Eye (tissue), 1 donor: ENCODE measurements around the gene LYL1.

Source experiments
- DNase-seq: peaks from one replicate; pipeline ENCODE4 v3.0.0-alpha.2; 2015

The LYL1 gene

DNA sequence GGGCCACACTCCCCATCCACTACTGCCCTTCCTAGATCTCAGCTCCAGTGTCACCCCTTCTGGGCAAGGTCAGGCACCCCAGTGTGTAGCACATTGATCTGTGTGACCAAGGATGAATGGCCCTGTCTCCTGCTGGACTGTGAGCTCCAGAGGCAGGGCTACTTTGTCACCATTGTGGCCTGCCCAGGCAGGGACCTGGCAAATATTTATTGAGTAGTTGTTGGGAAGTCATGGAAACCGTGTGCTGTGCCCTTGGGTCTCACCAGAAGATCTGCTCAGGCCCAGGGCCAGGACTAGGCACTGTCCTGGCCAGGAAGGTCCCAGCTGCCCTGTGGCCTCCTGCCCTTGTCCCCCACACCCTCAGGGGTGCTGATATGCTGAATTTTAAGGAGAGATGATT is 25.9 kb upstream of the LYL1 start:
- no peak for DNase-seq

DNA sequence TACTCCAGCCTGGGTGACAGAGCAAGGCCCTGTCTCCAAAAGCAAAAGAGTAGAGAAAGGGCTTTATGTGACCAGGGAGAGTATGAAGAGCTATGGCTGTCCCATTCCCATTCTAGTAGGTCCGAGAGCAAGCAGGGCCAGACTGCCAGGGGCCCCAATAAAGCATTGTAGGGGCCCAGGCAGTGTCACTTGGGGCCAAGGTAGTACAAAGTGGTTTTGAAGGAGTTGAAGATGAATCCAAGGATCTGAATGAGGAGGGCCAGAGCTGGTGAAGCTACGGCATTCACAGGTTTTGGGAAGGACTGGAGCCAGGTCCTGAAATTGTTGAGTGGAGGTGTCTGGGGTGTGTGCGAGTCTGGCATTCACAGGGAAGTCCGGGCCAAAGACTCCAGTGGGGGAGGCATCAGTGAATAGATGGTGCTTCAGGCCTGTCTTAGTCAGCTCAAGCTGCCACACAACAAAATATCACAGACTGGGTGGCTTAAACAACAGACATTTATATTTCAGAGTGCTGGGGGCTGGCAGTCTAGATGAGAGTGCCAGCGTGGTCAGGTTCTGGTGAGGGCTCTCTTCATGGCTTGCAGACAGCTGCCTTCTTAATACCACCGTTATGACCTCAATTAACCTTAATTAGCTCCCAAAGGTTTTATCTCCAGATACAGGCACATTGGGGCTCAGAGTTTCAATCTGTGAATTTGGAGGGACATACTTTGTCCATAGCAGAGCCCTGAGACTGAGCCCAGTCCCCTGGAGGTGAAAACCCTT is 25.3 kb upstream of the LYL1 start:
- no peak for DNase-seq

DNA sequence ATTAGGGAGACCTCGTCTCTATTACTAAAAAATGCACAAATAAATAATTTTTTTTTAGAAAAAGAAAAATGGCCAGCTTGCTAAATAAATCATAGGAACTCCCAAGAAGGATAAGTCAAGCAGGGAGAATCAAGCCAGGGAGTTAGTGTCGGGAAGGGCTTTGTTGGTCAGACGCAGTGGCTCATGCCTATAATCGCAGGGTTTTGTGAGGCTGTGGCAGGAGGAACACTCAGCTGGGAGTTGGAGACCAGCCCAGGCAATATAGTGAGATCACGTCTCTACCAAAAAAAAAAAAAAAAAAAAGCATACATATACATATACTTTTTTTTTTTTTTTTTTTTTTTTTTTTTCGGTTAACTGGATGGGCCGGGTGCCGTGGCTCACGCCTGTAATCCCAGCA is 24.4 kb upstream of the LYL1 start:
- no peak for DNase-seq

DNA sequence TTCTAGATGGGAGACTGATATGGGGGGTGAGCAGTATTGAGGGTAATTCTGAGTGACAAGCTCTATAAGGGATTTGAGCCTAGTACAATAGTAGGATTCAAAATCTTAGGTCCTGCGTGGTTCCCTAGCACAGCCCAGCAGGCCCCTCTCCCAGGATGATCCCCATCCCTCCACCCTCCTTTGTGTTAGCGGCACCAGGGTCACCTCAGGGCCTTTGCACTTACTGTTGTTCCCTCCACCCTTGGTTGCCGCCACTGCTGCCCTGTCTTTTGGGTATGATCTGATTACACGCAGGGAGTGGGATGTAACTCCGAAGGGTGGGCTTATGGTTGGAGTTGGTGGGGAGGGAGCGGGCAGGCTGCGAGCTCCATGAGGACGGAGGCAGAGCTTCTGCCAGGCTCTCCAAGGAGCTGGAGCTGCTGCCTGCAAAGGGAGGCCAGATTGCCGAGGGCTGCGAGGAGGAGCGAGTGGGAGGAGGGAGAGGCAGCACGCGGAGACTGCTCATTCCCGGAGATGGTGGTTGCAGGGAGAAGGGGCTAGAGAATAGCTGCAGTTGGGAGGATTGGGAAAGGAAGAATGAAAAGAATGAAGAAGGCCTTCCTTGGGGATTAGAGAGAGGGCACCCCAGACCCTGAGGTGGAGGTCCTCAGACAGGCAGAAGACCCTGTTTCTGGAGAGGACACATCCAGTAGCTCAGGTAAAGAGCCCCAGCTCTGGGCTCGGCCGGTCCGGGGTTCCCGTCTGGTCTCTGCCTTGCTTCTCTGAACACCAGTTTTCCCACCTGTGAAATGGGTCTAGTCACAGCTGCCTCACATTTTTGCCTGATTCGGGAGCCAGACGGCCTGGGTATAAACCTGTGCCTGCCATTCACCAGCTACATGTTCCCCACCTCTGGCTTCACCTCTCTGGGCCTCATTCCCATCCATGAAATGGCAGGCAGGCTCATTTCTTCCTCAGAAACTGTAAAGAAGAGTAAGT is 20.6 kb upstream of the LYL1 start:
- DNase-seq = no peak

DNA sequence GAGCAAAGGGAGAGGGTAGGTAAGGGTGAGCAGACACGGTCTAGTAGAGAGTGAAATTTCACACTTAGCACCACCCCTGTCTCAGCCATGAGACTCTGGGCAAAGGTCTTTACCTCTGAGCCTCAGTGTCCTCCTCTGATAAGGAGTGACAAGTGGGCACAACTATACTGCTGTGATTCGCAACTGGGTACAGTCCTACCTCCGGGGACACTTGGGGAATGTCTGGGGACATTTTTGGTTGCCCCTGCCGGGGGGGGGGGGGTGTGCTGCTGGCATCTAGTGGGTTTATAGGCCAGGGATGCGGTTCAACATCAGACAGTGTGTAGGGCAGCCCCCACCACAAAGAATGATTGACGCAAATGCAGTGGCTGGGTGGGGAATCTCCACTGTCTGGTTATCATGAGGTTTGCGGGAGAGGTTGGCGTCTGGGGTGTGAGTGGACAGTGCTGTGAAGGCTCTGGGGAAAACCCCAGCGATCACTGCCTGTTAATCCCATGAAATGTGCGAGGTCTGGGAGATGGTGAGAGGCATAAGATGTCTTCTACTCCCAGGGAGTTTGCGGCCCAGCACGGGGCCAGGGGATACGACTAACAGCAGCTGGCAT is 19.7 kb upstream of the LYL1 start:
- DNase-seq = no peak

DNA sequence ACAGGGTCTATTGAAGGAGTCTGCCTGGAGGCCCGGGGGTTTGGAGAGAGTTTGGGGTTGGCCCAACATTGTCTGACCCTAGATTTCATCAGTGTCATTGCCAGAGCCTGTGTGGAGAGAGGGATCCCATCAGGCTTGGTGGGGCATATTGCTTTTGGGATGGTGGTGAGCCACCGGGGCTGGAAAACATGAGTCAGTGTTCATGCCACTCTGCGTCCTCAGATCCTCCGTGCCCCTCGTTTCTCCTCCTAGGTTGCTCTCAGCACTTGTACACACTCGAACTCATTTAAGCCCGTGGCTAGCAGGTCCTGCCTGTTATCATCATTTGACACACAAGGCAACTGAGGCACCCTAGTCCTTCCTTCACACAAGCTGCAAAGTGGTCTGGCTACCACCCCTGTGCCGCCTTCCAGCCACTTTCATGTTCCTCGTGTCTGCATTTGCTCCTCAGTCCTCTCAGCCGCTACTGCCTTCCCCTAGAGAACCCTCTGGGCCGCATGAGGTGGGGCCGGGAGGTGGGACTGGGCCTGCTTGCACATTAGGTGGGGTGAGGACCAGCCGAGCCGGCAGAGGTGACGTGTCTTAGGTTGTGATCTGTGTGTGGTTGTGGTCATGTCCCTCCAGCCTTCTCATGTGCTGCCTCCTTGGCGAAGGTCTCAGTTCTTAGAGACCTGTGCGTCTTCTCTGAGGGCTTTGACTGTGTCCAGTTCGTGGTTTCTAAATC is 19.1 kb upstream of the LYL1 start:
- no peak for DNase-seq

DNA sequence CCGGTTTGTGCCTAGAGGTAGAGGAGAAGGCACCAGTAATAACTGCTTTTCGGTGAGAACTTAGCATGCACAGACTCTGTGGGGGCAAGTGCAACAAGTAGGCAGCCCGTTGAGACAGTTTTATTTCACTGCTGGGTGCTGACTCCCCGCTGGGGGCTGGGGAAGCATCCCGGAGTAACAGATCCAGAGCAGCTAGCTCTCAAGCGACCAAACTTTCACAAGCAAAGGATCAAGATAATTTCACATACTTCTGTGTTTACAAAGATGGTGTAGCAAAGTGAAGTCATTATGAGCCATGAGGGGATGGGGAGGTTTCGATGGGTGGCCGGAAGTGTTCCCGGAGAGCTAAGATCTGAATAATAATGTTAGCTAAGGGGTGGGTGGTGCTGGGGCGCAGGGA is 18.2 kb upstream of the LYL1 start:
- no peak for DNase-seq

DNA sequence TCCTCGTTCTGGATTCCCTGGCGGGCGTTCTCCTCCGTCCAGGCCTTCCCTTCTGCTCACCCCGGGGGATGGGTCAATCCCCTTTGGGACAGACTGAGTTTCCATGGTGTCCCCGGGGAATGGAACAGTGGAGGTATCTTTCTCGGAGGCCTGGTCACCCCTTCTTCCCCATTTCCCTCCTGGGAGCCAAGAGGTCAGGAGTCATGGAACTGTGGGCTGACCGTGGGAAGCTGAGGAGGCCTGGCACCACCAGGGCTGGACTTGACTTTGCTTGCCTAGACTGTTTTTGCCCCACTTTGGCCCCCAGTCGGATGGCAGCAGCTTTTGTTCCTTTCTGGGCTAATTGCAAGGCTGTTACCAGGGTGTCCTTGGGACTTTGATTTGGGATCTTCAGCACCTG is 17.4 kb upstream of the LYL1 start:
- DNase-seq = no peak

DNA sequence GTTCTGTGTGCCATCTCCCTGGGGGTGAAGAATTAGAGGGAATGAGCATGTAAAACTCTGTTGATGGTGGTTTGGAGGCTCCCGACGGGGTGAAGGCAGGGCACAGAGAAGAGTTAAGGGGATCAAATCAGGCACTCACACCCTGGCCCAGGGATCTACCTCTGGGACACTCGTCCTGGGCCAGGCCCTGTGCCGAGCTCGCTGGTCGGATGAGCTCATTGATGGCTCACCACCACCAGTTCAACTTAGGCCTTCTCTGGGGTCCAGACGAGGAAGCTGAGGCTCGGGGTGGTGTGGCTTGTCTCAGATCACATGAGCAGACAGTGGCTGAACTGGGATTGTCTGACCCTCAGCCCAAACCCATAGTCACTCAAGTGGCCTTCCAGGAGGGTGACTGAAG is 17.0 kb upstream of the LYL1 start:
- DNase-seq = no peak

DNA sequence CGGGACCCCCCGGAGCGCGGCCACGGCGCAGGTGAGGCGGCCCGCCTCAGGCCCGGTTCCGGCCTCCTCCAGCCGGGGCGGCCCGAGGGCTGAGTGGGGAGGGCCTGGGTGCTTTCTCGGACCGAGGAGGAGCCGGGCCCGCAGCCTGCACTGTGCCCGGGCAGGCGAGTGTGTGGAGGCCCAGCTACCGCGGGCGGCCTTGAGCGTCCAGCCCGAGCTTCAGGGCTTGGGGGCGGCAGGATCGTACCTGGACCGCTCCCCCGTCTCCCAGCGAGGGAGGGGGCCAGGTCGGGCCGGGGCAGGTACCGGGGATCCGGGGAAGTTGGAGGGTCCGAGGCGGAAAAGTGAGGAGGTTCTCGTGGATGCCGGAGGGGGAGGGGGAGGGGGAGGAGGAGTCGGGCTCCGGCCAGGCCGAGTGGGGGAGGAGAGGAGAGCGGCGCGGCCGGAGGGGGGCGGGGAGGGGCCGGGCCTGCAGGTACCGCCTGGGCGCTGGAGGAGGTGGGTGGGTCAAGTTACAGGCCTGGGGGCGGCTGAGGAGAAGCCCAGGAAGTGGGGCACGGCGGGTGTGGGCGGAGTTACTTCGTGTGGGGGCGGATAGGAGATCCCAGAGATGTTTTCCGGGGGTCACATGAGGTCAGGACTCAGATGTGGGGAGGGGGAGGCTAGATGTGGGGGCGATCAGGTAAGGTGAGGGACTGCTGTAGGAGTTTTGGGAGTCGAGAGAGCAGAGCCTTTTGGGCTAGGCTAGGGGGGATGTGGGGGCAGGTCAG is 16.0 kb upstream of the LYL1 start:
- peak; percentile 30 for DNase-seq

DNA sequence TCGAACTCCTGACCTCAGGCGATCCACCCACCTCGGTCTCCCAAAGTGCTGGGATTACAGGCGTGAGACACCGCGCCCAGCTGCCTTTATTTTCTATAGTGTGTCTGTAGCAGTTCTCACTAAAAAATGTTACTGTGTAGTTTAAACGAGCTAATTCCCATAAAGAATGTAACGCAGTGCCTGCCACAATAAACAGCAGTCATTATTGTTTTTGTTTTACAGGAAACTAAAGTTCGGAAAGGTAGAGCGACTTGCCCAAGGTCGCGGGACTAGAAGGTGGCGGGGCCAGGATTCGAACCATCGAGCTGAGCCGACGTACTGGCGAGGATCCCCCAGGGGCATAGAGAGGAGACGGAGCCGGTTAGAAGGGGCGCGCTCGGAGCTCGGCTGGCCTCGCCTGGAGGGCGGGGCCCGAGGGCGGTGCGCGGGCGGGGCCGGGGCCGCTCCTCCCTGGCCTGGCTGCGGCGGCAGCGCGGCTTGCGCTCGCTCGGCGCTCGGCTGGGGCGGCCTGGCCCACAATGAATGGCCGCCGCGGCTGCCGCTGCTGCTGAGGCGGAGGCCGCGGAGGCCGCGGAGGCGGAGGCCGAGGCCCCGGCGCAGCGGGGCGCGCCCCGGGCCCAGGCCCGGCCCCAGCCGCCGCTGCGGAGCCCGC is 15.2 kb upstream of the LYL1 start, which contains the start of gene NACC1:
TSS of gene NACC1 (plus strand) at position 493 of the 652 bp plus-strand sequence. CDS start 16,944 bp downstream, outside the sequence.
- peak; percentile 96 for DNase-seq

DNA sequence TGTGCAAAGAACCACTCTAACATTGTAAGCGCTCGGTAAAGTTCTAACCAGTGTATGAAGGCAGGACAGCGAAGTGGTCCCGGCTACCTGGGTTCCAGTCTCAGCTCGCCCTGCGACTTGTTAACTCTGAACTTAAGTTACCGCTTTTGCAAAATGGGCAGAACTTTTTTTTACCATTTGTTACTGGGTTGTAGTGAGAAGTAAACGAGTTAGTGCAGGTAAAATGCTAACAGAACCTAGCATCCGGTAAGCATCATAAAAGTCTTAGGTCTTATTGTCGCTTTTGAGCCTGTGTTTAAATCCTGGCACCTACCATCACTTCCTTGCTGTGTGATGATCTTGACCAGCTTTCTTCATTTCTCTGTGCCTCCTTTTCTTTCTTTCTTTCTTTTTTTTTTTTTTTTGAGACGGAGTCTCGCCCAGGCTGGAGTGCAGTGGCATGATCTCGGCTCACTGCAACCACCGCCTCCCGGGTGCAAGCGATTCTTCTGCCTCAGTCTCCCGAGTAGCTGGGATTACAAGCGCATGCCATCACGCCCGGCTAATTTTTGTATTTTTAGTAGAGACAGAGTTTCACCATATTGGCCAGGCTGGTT is 14.6 kb upstream of the LYL1 start:
- DNase-seq = no peak

DNA sequence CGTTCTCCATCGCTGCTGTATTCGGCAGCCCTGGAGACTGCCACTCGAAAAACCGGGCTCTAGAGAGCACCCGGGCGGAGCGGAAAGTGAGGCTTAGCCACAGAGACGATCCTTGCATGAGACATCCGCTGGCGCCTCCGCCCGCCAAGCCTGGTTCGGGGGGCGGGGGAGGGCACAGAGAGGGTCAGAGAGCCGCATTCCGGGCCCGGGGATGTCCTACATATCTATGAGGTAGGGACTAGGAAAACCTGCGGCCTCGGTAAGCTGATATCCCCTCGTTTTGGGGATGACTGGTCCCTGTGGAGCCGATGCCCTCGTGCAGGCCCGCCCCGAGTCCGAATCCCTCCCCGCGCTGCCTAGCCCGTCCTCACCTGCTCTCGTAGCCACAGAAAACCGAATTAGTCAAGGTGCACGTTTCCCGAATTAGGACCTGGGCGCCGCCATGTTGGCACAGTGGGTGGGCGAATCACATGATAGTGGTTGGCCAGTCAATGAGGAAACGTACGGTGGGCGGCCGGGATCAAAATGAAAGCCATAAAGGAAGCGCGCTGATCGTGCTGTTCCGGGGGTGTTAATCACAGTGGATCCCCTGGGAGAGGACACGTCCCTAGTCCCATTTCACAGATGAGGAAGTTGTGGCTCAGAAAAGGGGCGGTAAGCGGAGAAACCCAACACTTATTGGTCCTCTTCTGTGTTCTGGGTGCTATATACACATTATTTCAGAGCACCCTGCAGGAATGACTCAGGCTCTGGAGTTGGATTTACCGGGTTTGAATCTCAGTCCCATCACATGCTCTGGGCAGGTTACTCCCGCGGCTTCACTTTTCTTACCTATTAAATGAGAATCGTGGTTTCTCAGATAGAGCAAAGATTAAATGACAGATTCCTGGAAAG is 13.9 kb upstream of the LYL1 start, which contains the start of gene TRMT1:
TSS of gene TRMT1 (minus strand) at position 459 of the 894 bp plus-strand sequence. CDS start at position 118, 341 bp downstream.
- peak; percentile 98 for DNase-seq

DNA sequence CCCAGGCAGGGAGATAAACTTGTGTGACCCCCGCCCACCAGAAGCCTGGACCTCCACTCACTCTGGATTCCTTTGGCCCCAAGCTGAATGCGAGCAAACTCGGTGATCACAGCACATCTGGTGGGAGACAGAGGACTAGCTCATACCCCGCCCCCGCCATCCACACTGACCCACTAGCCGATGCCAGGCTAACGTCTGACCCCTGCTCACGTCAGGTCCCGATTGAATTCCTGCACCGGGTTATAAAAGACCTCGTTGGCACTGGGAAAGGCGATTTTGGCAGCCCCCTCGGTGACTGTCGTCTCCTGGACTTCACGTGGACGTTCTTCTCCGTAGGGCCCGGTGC is 13.3 kb upstream of the LYL1 start:
- no peak for DNase-seq

DNA sequence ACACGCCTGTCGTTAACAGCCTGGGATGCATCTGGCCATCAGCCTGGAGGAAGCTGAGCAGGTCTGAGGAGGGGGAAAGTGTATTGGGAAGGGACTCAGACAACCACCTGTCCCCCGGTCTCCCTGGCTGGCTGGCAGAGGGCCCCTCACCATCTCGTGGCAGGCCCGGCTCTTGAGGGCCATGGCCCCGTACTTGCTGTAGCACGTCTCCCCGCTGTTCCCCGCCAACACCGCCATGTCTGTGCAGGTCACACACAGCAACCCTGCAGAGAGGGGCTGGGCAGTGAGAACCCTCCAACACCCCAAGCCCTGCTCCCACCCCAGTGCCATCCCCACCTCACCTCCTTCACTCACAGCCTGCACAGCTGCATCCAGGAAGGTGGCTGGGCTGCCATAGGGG is 9.9 kb upstream of the LYL1 start:
- DNase-seq = no peak

DNA sequence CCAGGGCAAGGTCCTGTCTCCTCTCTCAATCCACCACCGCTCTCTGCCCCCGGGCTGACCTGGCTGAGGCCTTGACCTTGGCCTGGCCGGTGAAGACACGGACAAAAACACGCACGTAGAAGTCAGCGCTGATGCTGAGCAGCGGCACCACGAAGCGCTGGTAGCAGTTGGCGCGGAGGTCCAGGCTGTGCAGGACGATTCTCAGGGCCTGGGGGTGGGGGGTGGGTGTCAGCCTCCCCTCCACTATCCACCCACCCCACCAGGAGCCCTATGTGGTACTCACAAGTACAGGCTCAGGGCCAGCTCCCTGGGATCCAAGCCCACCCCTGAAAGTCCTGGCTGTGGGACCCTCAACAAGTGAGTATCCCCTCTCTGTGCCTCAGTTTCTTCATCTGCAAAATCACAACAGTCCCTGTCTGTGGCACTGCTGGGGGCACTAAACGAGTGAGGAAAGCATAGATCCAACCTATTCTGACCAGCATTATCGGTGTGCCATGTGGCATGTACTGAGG is 7.5 kb upstream of the LYL1 start:
- DNase-seq = no peak

DNA sequence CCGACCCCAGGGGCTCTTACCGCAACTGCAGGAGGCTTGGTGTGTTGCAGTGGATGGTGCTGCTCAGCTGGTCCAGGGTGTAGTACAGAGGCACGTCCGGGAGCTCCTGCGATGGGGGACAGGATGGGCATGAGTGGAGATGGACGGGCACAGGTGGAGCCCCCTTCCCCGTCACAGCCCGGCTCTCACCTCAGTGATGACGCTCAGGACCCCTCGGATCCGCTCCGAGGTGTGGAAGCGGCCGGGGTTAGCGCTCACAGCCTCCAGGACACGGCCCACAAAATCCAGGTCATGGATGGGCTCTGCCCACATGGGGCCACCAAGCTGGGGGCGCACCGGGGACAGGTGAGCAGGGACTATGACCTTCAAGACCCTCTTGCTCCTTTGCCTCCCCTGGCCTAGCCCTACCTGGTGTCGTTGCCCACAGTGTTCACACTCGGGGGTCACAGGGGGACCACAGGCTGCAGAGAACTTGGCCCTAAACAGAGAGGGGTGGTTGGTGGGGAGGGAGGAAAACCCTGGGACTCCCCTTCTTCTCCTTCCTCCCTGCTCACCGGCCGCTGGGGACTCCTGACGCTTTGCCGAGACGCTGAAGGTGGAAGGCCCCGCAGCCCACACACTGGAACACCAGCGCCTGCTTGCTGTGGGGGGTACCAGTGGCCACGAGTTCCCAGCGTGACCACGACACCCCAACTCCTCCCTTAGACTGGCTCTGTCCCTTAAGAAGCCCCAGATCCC is 6.9 kb upstream of the LYL1 start:
- no peak for DNase-seq

DNA sequence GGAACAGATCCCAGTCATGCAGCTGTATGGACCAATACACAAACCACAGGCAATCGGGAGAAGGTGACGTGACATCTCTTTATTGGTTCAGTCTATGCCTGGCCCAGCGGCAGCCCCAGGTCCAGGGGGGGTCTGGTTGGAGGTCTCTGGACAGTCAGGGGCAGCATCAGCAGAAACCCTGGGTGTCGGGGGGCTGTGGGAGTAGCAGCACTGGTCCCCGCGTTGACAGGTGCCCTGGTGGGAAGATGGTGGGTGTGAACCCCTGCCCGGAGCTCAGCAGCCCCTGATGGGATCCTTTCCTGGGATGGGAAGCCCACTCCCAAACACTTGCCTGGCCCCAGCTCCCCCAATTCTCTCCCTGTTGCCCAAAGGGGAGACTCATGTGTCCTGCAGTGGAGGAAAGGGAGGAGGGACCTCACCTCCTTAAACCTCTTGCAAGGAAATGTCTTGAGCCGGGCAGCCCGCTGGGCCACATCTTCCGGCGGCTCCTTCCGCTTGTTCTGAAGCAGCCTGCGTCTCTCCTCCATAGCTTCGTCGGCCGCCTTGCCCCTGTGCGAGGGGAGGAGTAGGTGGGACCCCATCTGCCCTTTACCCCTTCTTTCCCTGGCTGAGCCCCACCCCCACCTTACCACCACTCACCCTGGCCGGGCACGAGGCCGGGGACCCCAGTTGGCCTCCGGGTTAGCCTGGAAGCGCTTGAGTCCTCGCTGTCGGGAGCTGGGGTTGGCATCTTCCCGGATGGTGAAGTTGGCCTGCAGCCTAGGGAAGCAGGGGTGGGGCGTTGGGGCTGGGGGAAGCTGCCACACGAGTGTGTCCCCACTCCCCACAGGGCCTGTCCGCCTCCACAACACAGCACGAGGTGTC is 2.4 kb upstream of the LYL1 start:
- no peak for DNase-seq
